Endometrial microvascular endothelial cells (primary cell): ENCODE results near the gene RAB11FIP5. TPM values are rescaled to one million over a fixed set of nuclear protein-coding genes. Genes with fewer than 3 reads are reported as not detected.

Experiments
- total RNA-seq: library from RNA; depleted of rRNA; stranded (reverse); fragments of >200 nt; gene quantifications from one replicate; pipeline ENCODE4 v1.2.3, GENCODE V29; 2015; ENCODE audit errors: inconsistent ontology term

The RAB11FIP5 gene
- total RNA-seq, 1 donor from 2014 or later: 77.5 TPM

Other genes with a start within 250 kb of the RAB11FIP5 start
- gene SPR, start 225.5 kb downstream of the RAB11FIP5 start, total RNA-seq: 55.0 TPM
- gene EMX1, start 195.4 kb downstream of the RAB11FIP5 start, total RNA-seq: not detected
- 11.9 TPM for gene SFXN5, start 41.2 kb downstream of the RAB11FIP5 start, total RNA-seq
- gene NOTO, start 89.6 kb upstream of the RAB11FIP5 start, total RNA-seq: not detected
- 39.1 TPM for gene SMYD5, start 101.3 kb upstream of the RAB11FIP5 start, total RNA-seq
- 33.3 TPM for gene PRADC1, start 120.3 kb upstream of the RAB11FIP5 start, total RNA-seq
- gene CCT7, start 121.4 kb upstream of the RAB11FIP5 start, total RNA-seq: 575 TPM
- gene FBXO41, start 171.5 kb upstream of the RAB11FIP5 start, total RNA-seq: not detected
- not detected for gene EGR4, start 180.6 kb upstream of the RAB11FIP5 start, total RNA-seq